ENCODE data around the gene MAP3K20.

GRCh38 chr2:173076581-173077345, 1.1 kb downstream of the MAP3K20 start:
- TF ChIP-seq KDM1A (IDR thresholded peaks at IDR 0.05; ENCODE audit: borderline replicate concordance) (no peak), CTCF (IDR thresholded peaks at IDR 0.05 in 2 of 3, conservative IDR thresholded peaks at IDR 0.05 in 1 of 3; ENCODE audit: control insufficient read depth in 2 of 3, extremely low read depth in 1 of 3, insufficient read depth in 1 of 3, low read depth in 3 of 3, low read length in 3 of 3) (no peak), MYC (IDR thresholded peaks at IDR 0.05; ENCODE audit: insufficient read depth, insufficient read length, insufficient replicate concordance, low read length, severe bottlenecking) (no peak), POLR2A (IDR thresholded peaks at IDR 0.05; ENCODE audit: low read depth, low read length) (no peak), POLR2AphosphoS5 (IDR thresholded peaks at IDR 0.05; ENCODE audit: low read length) (peak; percentile 19), ZBTB33 (IDR thresholded peaks at IDR 0.05) (no peak), EZH2 (IDR thresholded peaks at IDR 0.05; ENCODE audit: borderline replicate concordance, control insufficient read depth, low read depth, low read length) (no peak), REST (IDR thresholded peaks at IDR 0.05; ENCODE audit: low read depth, low read length) (no peak), SIX5 (IDR thresholded peaks at IDR 0.05; ENCODE audit: low read depth, low read length, severe bottlenecking) (no peak), EED (IDR thresholded peaks at IDR 0.05; ENCODE audit: low read depth) (0 out of 2 replicates have a peak, but pooled peaks have one; percentile 24)
